Colonic mucosa (tissue), 4 donors: ENCODE measurements around the gene OLIG2. TPM values are rescaled to one million over a fixed set of nuclear protein-coding genes. Genes with fewer than 3 reads are reported as not detected.

ENCODE experiments used
- DNase-seq: peaks from one replicate; pipeline ENCODE4 v3.0.0-alpha.2; 2020
- H3K27ac ChIP-seq: fragments of 200-600 bp; one replicate; pipeline ENCODE4 v1.8.0; 2021
- H3K27me3 ChIP-seq: fragments of 200-600 bp; one replicate; pipeline ENCODE4 v1.8.0; 2021
- H3K36me3 ChIP-seq: fragments of 200-600 bp; one replicate; pipeline ENCODE4 v1.8.0; 2021
- H3K4me1 ChIP-seq: fragments of 200-600 bp; one replicate; pipeline ENCODE4 v1.8.0; 2021; ENCODE audit warnings: mild to moderate bottlenecking
- H3K4me3 ChIP-seq: fragments of 200-600 bp; one replicate; pipeline ENCODE4 v1.8.0; 2021
- H3K9ac ChIP-seq, 2 donors: one replicate each; pipeline ENCODE4 v1.7.0; 2013; ENCODE audit warnings: control low read depth in 2 of 2, low read depth in 2 of 2, low read length in 2 of 2
- H3K9me3 ChIP-seq: fragments of 200-600 bp; one replicate; pipeline ENCODE4 v1.8.0; 2021
- intact Hi-C: fragments of 100-400 bp; cut with DNase I; formaldehyde crosslinking; loops from one replicate; pipeline ENCODE4 v1.14.1; 2022
- total RNA-seq, 2 donors: library from RNA; stranded (reverse); fragmentation: NEBNext Ultra II Directional in 1 of 2; extraction: Animal tissue kit (Norgen Biotek cat#: 25700) in 1 of 2; gene quantifications; one replicate each; pipeline ENCODE4 v1.2.1, GENCODE V29; 2021
- TF ChIP-seq, protein P1 (sequence below): fragments of 200-600 bp; IDR thresholded peaks from one replicate; pipeline ENCODE4 v1.8.0; 2022; ENCODE audit warnings: antibody characterized with exemption, mild to moderate bottlenecking
- donor health status: healthy.
- donor health status: DM: no; HTN: no; CAD: no.
- donor health status: DM: no; HTN: no; CAD: no.

The OLIG2 gene
- total RNA-seq, 2 donors from 2014 or later: not detected

DNA sequence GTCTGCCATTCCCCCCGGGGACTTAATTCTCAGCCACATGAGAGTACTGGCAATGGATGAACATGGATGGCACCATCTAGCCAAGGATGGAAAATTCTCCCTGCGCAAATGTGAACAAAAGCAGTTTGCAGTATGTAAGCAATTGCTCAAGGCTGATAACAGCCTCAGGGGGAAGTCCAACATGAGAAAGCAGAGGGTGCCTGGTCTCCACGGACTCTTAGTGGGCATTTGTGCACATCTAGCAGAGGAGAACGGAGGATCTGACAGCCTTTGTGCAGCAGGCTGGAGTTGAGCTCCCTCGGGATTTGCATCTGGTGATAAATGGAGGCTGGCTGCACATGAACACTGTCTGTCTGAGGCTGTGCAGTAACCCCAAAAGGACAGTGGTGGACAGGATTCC, 30.3 kb downstream of the OLIG2 start:
- no peaks in the 10 kb centered on the region for H3K36me3 ChIP-seq
- H3K9ac ChIP-seq: no peak overlapping the region
- TF ChIP-seq, protein P1, sequence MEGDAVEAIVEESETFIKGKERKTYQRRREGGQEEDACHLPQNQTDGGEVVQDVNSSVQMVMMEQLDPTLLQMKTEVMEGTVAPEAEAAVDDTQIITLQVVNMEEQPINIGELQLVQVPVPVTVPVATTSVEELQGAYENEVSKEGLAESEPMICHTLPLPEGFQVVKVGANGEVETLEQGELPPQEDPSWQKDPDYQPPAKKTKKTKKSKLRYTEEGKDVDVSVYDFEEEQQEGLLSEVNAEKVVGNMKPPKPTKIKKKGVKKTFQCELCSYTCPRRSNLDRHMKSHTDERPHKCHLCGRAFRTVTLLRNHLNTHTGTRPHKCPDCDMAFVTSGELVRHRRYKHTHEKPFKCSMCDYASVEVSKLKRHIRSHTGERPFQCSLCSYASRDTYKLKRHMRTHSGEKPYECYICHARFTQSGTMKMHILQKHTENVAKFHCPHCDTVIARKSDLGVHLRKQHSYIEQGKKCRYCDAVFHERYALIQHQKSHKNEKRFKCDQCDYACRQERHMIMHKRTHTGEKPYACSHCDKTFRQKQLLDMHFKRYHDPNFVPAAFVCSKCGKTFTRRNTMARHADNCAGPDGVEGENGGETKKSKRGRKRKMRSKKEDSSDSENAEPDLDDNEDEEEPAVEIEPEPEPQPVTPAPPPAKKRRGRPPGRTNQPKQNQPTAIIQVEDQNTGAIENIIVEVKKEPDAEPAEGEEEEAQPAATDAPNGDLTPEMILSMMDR: no peak
- intact Hi-C loops: no loop called here
- no peak overlapping the region for H3K4me3 ChIP-seq
- no peak for DNase-seq
- no peaks in the 10 kb centered on the region for H3K9me3 ChIP-seq
- H3K27me3 ChIP-seq: peaks cover 4% of the 10 kb centered on the region
- no peaks in the 10 kb centered on the region for H3K4me1 ChIP-seq
- H3K27ac ChIP-seq: no peak overlapping the region

DNA sequence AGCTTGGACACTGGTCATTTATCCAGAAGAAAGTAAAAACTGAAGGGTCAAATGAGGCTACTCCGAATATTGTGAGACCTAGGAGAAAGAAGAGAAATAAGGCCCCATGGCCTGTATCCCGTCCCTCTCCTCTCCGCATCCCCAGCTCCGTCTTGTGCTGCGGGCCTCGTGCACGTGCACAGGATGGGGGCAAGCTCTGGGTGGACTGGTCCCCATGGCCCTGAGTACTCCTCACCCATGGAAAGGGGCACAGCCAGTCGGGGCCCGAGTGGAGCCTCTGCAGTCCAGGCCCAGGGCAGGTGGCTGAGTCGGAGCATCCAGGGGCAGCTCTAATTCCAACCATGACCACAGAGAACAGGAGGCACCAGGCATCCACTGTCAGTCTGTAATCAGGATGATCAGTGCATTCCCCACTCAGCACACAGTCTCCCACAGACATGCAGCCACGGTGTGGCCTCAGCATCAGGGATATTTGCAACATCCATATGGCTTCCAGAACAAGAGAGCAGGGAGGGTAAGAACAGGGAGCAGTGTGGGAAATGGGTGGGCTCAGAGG, 31.7 kb downstream of the OLIG2 start:
- no peak overlapping the region for H3K9ac ChIP-seq
- H3K4me3 ChIP-seq: no peak overlapping the region
- intact Hi-C loops: no loop called here
- H3K4me1 ChIP-seq: no peaks in the 10 kb centered on the region
- H3K9me3 ChIP-seq: no peaks in the 10 kb centered on the region
- TF ChIP-seq, protein P1: no peak
- H3K36me3 ChIP-seq: no peaks in the 10 kb centered on the region
- no peaks in the 10 kb centered on the region for H3K27me3 ChIP-seq
- H3K27ac ChIP-seq: no peak overlapping the region
- no peak for DNase-seq

DNA sequence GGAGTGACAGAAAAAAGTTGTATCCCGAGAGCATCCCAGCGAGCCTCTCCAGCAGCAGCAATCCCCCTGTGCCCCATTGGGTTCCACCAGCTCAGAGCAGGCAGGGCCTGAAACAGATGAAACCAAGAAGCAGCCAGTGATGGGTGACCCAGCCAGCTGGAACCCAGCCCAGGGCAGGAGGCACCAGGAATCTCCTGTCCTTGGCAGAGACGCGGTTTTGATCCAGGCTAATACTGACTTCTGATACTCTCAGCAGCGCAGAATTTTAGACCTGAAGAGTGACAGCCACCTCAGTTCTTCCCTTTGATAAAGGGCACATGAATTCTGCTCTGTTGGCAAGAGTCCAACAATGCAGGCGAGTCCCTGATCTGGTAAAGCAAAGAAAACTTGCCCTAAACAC, 32.8 kb downstream of the OLIG2 start:
- intact Hi-C loops: no loop called here
- no peak overlapping the region for H3K4me3 ChIP-seq
- TF ChIP-seq, protein P1: no peak
- no peak overlapping the region for H3K9ac ChIP-seq
- no peaks in the 10 kb centered on the region for H3K36me3 ChIP-seq
- no peaks in the 10 kb centered on the region for H3K4me1 ChIP-seq
- H3K27me3 ChIP-seq: no peaks in the 10 kb centered on the region
- no peak overlapping the region for H3K27ac ChIP-seq
- DNase-seq: no peak
- H3K9me3 ChIP-seq: no peaks in the 10 kb centered on the region

DNA sequence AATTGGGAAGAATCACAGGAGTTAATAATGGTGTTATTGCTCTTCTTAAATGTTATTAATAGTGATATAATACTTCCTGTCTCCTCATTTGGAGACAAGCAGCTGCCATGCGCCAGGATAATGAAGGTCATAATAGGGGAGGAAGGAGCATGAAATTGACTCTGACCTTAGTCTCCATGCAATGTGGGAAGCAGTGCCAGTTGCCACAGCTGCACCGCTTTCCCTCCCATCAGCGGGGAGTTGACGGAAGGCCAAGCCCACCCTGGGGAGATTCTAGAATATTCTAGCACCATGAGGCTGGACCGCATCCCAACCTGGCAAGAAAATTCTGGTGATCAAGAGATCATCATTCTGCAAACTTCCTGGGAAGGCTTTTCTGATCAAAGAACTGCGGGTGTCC, 33.2 kb downstream of the OLIG2 start:
- no peak overlapping the region for H3K27ac ChIP-seq
- intact Hi-C loops: no loop called here
- TF ChIP-seq, protein P1: no peak
- no peaks in the 10 kb centered on the region for H3K27me3 ChIP-seq
- H3K4me1 ChIP-seq: no peaks in the 10 kb centered on the region
- H3K9ac ChIP-seq: no peak overlapping the region
- DNase-seq: no peak
- no peaks in the 10 kb centered on the region for H3K9me3 ChIP-seq
- H3K4me3 ChIP-seq: no peak overlapping the region
- H3K36me3 ChIP-seq: no peaks in the 10 kb centered on the region

DNA sequence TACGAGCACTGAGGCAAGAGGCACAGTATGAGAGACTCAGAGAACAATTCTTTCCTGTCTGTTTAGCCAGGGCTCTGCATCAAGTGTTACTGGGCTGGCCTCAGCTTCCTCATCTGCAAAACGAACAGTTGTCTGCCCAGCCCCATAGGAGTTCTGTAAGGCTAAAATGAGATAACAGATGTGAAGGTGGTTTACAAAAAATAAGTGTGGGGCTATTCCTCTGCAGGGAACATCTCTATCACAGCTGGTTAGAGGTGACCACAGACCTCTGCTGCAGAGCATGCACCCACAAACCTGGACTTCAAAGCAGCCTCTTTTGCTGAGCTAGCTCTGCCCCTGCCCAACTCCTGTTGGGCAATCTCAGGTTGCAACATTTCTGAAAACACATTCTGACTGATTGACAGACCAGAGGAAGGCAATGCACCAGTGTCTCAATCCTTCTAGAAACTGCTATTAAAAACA, 33.7 kb downstream of the OLIG2 start:
- DNase-seq: no peak
- Histone ChIP-seq H3K9ac (no peak overlapping the region), H3K27me3 (no peaks in the 10 kb centered on the region)

More for the DNA sequence above, 33.7 kb downstream of the OLIG2 start:
- Histone ChIP-seq H3K27ac (no peak overlapping the region), H3K36me3 (no peaks in the 10 kb centered on the region), H3K9me3 (no peaks in the 10 kb centered on the region), H3K4me3 (no peak overlapping the region), H3K4me1 (no peaks in the 10 kb centered on the region)
- TF ChIP-seq, protein P1: no peak
- intact Hi-C loops: no loop called here
